Stimulated activated memory B cell treated with anti-CD40 and anti-IgM and Interleukin-4, amounts not matched to agents 10 μg/mL and 1 μg/mL and 100 μg/mL, for 72 hours (primary cell): Measurements from ENCODE around the gene GLIS1.

Experiments
- ATAC-seq: fragments of 150-1000 bp; cut with Tn5 transposase; 2 replicates; pipeline ENCODE4 v1.10.0; 2021
- H3K27ac Mint-ChIP-seq: one replicate; pipeline ENCODE4 v1.8.0; 2022; ENCODE audit warnings: mild to moderate bottlenecking, mixed read lengths
- H3K27me3 Mint-ChIP-seq: one replicate; pipeline ENCODE4 v1.8.0; 2022; ENCODE audit warnings: mixed read lengths
- H3K36me3 Mint-ChIP-seq: one replicate; pipeline ENCODE4 v1.8.0; 2022; ENCODE audit warnings: mixed read lengths
- H3K4me1 Mint-ChIP-seq: one replicate; pipeline ENCODE4 v1.8.0; 2022; ENCODE audit warnings: mixed read lengths
- H3K4me3 Mint-ChIP-seq: one replicate; pipeline ENCODE4 v1.8.0; 2022; ENCODE audit warnings: mild to moderate bottlenecking, moderate library complexity, mixed read lengths
- H3K9me3 Mint-ChIP-seq: one replicate; pipeline ENCODE4 v1.8.0; 2022; ENCODE audit warnings: mixed read lengths

The GLIS1 gene

GRCh38 chr1:53625766-53626520 lies 113.0 kb downstream of the GLIS1 start:
- no peaks in the 10 kb centered on the region for H3K4me1 Mint-ChIP-seq
- H3K9me3 Mint-ChIP-seq, result no peaks in the 10 kb centered on the region
- ATAC-seq, result peak; percentile 29
- H3K4me3 Mint-ChIP-seq, result no peak overlapping the region
- no peaks in the 10 kb centered on the region for H3K36me3 Mint-ChIP-seq
- peaks cover 19% of the 10 kb centered on the region for H3K27me3 Mint-ChIP-seq
- no peak overlapping the region for H3K27ac Mint-ChIP-seq

- Mint-ChIP-seq H3K4me1 (no peaks in the 10 kb centered on the region), H3K27me3 (peaks cover 19% of the 10 kb centered on the region), H3K36me3 (no peaks in the 10 kb centered on the region), H3K27ac (no peak overlapping the region), H3K4me3 (no peak overlapping the region), H3K9me3 (no peaks in the 10 kb centered on the region)
- ATAC-seq, result no peak
Observed at GRCh38 chr1:53625049-53625448, 113.9 kb downstream of the GLIS1 start.

GRCh38 chr1:53622531-53622930 lies 116.4 kb downstream of the GLIS1 start:
- Mint-ChIP-seq H3K9me3 (no peaks in the 10 kb centered on the region), H3K27me3 (peaks cover 9% of the 10 kb centered on the region), H3K4me1 (no peaks in the 10 kb centered on the region), H3K4me3 (no peak overlapping the region), H3K36me3 (no peaks in the 10 kb centered on the region), H3K27ac (no peak overlapping the region)
- no peak for ATAC-seq

GRCh38 chr1:53621144-53621543 lies 117.8 kb downstream of the GLIS1 start:
- Mint-ChIP-seq H3K9me3 (no peaks in the 10 kb centered on the region), H3K27ac (no peak overlapping the region), H3K27me3 (peaks cover 9% of the 10 kb centered on the region), H3K4me1 (no peaks in the 10 kb centered on the region), H3K36me3 (no peaks in the 10 kb centered on the region), H3K4me3 (no peak overlapping the region)
- no peak for ATAC-seq

GRCh38 chr1:53620061-53620855 lies 118.7 kb downstream of the GLIS1 start:
- Mint-ChIP-seq H3K36me3 (no peaks in the 10 kb centered on the region), H3K4me3 (no peak overlapping the region), H3K27me3 (peaks cover 9% of the 10 kb centered on the region), H3K4me1 (no peaks in the 10 kb centered on the region), H3K9me3 (no peaks in the 10 kb centered on the region), H3K27ac (no peak overlapping the region)
- ATAC-seq, result no peak

- Mint-ChIP-seq H3K36me3 (no peaks in the 10 kb centered on the region), H3K4me1 (no peaks in the 10 kb centered on the region), H3K4me3 (no peak overlapping the region), H3K9me3 (no peaks in the 10 kb centered on the region), H3K27me3 (peaks cover 9% of the 10 kb centered on the region), H3K27ac (peak overlapping the region; percentile 49)
- ATAC-seq, result no peak
Observed at GRCh38 chr1:53619367-53620060, 119.5 kb downstream of the GLIS1 start.

- Mint-ChIP-seq H3K27ac (peak overlapping the region; percentile 49), H3K4me1 (no peaks in the 10 kb centered on the region), H3K4me3 (no peak overlapping the region), H3K27me3 (peaks cover 9% of the 10 kb centered on the region), H3K9me3 (no peaks in the 10 kb centered on the region), H3K36me3 (no peaks in the 10 kb centered on the region)
- peak; percentile 67 for ATAC-seq
Observed at GRCh38 chr1:53618500-53619366, 120.2 kb downstream of the GLIS1 start.

GRCh38 chr1:53617851-53618499 lies 121.0 kb downstream of the GLIS1 start:
- Mint-ChIP-seq H3K9me3 (no peaks in the 10 kb centered on the region), H3K4me1 (no peaks in the 10 kb centered on the region), H3K27ac (no peak overlapping the region), H3K27me3 (peaks cover 9% of the 10 kb centered on the region), H3K36me3 (no peaks in the 10 kb centered on the region), H3K4me3 (no peak overlapping the region)
- no peak for ATAC-seq

GRCh38 chr1:53617382-53617781 lies 121.6 kb downstream of the GLIS1 start:
- Mint-ChIP-seq H3K27ac (no peak overlapping the region), H3K36me3 (no peaks in the 10 kb centered on the region), H3K4me3 (no peak overlapping the region), H3K9me3 (peaks cover 2% of the 10 kb centered on the region), H3K27me3 (peaks cover 6% of the 10 kb centered on the region), H3K4me1 (no peaks in the 10 kb centered on the region)
- ATAC-seq, result no peak

GRCh38 chr1:53616927-53617326 lies 122.0 kb downstream of the GLIS1 start:
- peaks cover 4% of the 10 kb centered on the region for H3K9me3 Mint-ChIP-seq
- no peak overlapping the region for H3K27ac Mint-ChIP-seq
- no peak overlapping the region for H3K4me3 Mint-ChIP-seq
- H3K4me1 Mint-ChIP-seq, result no peaks in the 10 kb centered on the region
- no peak for ATAC-seq
- peaks cover 2% of the 10 kb centered on the region for H3K27me3 Mint-ChIP-seq
- no peaks in the 10 kb centered on the region for H3K36me3 Mint-ChIP-seq

GRCh38 chr1:53616511-53616910 lies 122.5 kb downstream of the GLIS1 start:
- no peaks in the 10 kb centered on the region for H3K27me3 Mint-ChIP-seq

GRCh38 chr1:53615101-53615500 lies 123.9 kb downstream of the GLIS1 start:
- ATAC-seq, result no peak
- Mint-ChIP-seq H3K4me1 (no peaks in the 10 kb centered on the region), H3K27me3 (no peaks in the 10 kb centered on the region), H3K4me3 (no peak overlapping the region), H3K9me3 (peaks cover 12% of the 10 kb centered on the region), H3K36me3 (no peaks in the 10 kb centered on the region), H3K27ac (no peak overlapping the region)

More at GRCh38 chr1:53616511-53616910, 122.5 kb downstream of the GLIS1 start:
- H3K4me1 Mint-ChIP-seq, result no peaks in the 10 kb centered on the region
- H3K36me3 Mint-ChIP-seq, result no peaks in the 10 kb centered on the region
- no peak overlapping the region for H3K4me3 Mint-ChIP-seq
- no peak for ATAC-seq
- H3K9me3 Mint-ChIP-seq, result peaks cover 7% of the 10 kb centered on the region
- no peak overlapping the region for H3K27ac Mint-ChIP-seq

GRCh38 chr1:53614231-53615021 lies 124.5 kb downstream of the GLIS1 start:
- H3K27me3 Mint-ChIP-seq, result no peaks in the 10 kb centered on the region
- H3K36me3 Mint-ChIP-seq, result no peaks in the 10 kb centered on the region
- H3K27ac Mint-ChIP-seq, result no peak overlapping the region
- no peak for ATAC-seq
- no peak overlapping the region for H3K4me3 Mint-ChIP-seq
- H3K9me3 Mint-ChIP-seq, result peaks cover 12% of the 10 kb centered on the region
- H3K4me1 Mint-ChIP-seq, result no peaks in the 10 kb centered on the region

- Mint-ChIP-seq H3K27ac (no peak overlapping the region), H3K9me3 (peaks cover 12% of the 10 kb centered on the region), H3K4me3 (no peak overlapping the region), H3K27me3 (no peaks in the 10 kb centered on the region), H3K36me3 (no peaks in the 10 kb centered on the region), H3K4me1 (no peaks in the 10 kb centered on the region)
- ATAC-seq, result no peak
Observed at GRCh38 chr1:53608676-53609075, 130.3 kb downstream of the GLIS1 start.
